Stimulated activated CD8-positive, alpha-beta memory T cell treated with anti-CD3 and anti-CD28 coated beads, Interleukin-15, amount 100 ng/mL, for 48 hours (primary cell): ENCODE results near the gene CRHR1.
"Not testable (repeated sequence)": the region's sequence is repeated elsewhere in the genome, so short reads cannot be mapped to it uniquely, and the experiment has no call there.

Experiments used
- DNase-seq, 2 donors: peaks; one replicate each; pipeline ENCODE4 v3.0.0-alpha.2; 2020; ENCODE audit warnings: low read depth in 2 of 2

The CRHR1 gene

DNA sequence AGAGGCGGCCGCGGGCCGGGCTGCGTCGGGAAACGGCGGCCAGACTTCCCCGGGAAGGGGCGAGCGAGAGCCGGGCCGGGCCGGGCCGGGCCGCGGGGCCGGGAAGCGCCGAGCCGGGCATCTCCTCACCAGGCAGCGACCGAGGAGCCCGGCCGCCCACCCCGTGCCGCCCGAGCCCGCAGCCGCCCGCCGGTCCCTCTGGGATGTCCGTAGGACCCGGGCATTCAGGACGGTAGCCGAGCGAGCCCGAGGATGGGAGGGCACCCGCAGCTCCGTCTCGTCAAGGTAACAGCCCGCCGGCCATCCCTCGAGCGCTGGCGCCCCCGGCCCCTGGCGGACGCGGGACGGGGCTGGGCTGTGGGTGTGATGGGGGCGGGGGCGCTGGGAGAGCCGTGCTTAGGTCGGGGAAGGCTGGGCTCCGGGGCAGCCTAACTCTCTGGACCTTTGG is at the start of gene CRHR1:
Gene CRHR1 (plus strand): TSS at position 28 of the 448 bp plus-strand sequence. CDS start 225 bp downstream, at position 253.
- DNase-seq, result no peak

DNA sequence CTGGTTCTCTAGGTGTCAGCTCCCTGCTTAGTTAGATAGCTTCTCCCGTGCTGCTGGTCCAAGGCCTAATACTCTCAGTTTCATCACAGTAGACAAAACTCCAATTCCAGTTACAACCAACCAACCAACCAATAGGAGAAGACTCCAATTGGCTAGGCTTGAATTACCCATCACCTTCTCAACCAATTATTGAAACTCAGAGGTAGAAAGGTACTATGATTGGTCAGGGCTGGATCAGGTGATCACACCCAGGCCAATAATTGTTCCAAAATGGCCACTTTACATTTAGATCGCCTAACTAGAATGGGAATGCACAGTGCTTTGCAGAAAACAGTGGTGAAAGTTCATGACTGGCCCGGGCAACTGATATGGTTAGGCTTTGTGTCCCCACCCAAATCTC is 49.5 kb upstream of the CRHR1 start:
- no peak for DNase-seq

DNA sequence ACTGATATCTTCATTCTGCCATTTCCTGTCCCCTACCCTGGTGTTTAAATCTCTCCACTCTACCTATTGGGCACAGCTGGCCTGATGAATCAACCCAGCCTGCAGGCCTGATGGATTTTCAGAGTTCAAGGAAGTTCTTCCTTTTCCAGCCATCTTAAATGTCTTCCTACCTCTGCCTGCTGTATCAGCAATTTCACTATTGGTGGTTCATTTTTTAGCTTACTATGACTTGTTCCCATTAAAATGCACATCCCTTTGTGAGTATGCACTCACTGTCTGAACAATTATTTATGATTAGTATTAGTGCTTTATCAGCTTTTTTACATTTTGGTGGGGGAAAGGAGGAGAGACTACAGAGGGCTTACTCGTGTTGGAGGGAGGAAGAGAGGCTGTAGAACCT is 48.6 kb upstream of the CRHR1 start:
- no peak for DNase-seq

- no peak for DNase-seq
These were observed 44.3 kb upstream of the CRHR1 start for GRCh38 chr17:45739786-45740185.

- DNase-seq, result peak in 1 of 2 donors; percentile 2
These were observed 43.4 kb upstream of the CRHR1 start for GRCh38 chr17:45740553-45741330.

DNA sequence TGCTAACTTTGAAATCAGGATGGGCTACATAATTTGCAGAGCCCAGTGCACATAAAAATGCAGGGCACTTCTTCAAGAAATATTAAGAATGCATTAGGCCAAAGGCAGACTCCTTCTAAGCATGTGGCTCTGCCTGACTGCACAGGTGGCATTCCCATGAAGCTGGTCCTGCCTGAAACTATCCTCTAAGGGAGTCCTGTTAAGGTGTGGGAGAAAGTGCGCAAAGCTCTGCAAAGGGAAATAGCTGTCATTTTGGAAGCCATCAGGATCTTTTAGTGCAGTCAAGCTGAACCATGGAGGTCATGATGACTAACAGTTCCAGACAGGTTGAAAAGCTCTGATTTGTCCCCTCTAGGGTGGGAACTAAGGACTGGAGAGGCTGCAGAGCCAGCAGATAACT is 41.9 kb upstream of the CRHR1 start:
- no peak for DNase-seq

- no peak for DNase-seq
These were observed 40.3 kb upstream of the CRHR1 start for GRCh38 chr17:45743626-45744326.

GRCh38 chr17:45744826-45745225 is 39.3 kb upstream of the CRHR1 start:
- DNase-seq, result not testable (repeated sequence)

DNA sequence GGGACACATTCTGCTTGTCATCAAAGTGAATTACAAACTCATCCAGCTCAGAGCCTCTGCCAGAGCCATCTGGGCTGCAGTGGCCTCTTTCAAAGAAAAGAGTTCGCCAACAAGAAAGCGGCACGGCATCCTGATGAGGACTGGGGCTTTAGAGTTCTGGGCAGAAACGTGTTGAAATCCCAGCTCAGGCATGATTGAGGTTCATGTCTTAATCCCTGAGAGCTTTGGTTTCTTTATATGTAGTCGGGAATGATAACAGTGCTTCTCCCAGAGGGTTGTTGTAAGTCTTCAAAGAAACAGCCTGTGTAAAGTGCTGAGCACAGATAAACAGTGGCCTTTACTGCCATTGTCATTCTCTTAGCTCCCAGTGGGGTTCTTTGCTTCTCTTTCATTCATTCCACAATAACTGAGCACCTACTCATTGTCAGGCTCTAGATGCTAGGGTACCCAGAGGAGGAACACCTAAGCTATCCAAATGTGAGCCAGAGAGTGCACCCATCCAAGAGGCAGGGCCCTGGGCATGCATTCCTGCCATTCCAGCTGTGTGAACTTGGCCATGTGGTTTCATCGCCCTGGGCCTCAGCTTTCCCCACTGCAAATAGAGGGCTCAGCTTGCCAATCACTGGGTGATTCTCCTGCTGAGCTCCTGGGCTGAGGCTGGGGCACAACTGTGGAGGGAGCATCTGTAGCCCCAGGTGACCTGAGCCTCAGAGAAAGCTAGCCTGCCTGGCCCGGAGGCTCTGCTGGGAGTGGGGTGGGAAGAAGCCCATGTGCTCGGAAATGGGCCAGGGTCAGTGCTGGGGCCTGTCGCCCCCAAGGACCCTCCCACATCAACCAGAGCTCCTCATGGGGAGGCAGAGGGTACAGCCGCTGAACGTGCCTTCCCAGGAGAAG is 38.3 kb upstream of the CRHR1 start:
- DNase-seq, result no peak

DNA sequence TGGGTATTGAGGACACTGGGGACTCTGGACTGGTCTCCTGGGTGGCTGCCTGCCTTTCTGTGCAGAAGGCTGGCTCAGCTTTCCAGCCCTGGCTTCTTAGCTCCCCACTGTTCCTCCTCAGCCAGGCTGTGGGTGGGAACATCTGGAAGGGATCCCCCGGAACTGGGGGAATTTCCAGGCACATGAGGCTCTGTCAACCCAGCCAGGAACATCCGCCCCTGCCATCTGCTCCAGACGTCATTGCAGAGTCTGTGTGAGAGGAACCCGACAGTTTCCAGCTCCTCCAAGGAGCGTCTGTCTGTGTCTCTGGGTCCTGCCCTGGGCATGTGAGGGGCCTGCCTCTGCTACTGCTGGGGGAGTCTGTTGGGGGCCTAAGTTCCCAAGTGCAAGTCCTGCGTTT is 36.2 kb upstream of the CRHR1 start:
- DNase-seq, result no peak

DNA sequence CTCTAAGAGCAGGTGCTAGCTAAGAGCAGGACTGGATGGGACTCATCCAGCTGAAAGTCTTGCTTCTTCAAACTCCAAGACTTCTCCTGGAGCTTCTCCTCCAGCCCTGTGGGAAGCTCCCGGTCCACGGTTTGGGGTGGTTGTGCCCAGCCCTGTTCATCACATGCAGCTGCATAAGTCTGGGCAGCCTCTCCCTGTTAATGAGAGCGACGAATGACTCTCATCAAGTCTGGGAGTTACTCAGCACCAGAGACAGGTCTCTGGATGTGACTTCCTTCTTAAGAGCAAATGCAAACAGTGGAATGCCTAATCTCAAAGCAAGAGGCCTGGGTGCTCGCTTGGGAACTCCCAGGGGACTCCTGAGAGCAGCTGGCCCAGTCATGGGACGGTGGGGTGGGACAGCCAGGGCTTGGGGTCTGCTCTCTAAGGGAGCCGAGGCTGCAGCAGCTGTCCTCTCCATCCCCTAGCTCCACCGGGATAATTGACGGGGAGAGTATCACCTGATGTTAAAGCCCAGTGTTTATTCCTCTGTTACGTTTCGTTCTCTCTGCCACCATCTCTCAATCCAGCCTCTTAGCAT is 35.3 kb upstream of the CRHR1 start:
- DNase-seq, result no peak

GRCh38 chr17:45749831-45750335 is 34.2 kb upstream of the CRHR1 start:
- DNase-seq, result no peak

DNA sequence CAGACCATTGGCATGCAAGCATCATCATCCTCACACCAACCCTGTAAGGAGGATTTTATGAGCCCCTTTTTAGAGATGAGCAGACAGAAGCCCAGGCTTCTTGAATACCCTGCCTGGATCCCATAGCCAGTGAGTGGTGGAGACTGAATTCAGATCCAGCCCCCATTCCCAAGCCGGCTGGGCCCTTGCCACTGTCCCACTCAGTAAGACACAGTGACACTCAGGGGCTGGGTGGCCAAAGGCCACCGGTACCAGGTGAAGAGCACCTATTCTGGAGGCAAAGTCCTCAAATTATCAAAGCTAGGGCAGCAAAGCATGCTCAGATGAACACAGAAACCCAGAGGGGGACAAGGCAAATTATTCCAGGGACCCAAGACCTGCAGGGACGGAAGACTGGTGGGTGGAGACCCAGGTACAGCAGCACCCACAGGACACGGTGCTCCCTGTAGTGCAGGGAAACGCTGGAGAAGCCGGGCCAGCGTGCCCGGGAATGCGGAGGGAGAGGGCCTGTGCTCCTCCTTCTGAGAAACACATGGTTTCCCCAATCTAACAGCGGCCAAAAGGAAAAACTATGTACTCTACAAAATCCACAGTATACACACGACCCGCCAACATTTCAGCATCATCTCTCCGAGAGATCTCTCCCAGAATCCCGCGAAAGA is 33.2 kb upstream of the CRHR1 start:
- DNase-seq, result no peak

GRCh38 chr17:45751466-45751865 is 32.7 kb upstream of the CRHR1 start:
- DNase-seq, result no peak

DNA sequence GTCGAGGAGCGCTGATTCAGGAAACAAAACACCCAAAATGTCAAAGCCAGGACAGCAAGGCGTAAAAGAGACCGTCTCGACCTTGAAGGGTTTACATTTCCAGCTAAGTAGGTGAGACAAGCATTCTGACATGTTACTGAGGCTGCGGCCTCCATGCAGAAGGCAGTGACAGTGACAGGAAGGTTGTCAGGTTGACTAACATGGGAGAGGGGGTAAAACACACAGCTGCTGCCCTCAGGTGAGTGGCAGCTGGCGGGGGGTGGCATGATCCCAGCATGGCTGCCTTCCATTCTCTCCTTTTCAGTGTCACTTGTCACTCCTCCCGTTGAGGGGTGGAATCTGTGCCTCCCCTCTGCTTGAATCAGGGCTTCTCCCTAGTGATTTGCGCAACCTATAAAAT is 31.9 kb upstream of the CRHR1 start:
- DNase-seq, result no peak

- no peak for DNase-seq
These were observed 30.4 kb upstream of the CRHR1 start for GRCh38 chr17:45753645-45754225.

- no peak for DNase-seq
These were observed 29.1 kb upstream of the CRHR1 start for GRCh38 chr17:45755050-45755449.

GRCh38 chr17:45756266-45756991 is 27.7 kb upstream of the CRHR1 start:
- no peak for DNase-seq

DNA sequence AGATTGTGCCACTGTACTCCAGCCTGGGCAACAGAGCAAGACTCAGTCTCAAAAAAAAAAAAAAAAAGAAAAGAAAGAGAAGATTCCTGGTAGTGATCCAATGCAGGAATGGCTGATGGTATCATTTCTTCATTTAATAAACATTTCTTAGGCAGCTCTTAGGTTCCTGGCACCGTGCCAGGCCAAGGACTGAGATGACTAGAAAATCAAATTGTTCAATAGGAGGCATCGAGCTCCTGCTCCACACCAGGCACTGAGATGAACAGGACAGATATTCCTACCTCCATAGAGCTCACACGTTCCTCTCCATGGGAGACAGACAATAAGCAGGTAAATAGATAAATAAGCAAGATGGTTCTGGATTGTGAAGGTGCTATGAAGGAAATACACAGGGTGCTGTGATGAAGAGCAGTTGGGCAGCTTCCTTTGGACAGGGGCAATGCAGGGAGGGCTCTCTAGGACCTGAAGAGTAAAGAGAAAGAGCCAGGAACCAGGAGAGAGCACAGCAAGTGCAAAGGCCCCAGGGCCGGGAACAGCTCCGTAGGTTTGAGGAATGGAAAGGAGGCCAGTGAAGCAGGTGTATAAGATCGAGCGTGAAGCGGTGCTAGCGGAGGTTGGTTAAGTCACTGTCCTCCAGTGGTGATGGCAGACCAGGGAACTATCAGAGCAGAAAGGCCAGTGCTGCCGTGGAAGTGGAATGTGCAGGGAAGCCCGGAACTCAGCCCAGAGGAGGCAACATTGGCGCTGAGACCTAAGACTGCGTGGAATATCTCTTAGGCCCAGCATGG is 26.5 kb upstream of the CRHR1 start:
- no peak for DNase-seq
